Breast epithelium (tissue), 3 donors: ENCODE results near the gene NEDD4.

Source experiments
- POLR2AphosphoS5 ChIP-seq, 3 donors: sonication (generic); formaldehyde crosslinking; IDR thresholded peaks; one replicate each; pipeline ENCODE4 v1.6.1; 2017; ENCODE audit warnings: antibody characterized with exemption in 3 of 3
- TF ChIP-seq, protein P1 (sequence below), 3 donors: fragments of 450-650 bp; IDR thresholded peaks; one replicate each; pipeline ENCODE4 v1.5.1; 2016 to 2017; ENCODE audit warnings: antibody characterized with exemption in 3 of 3, mild to moderate bottlenecking in 3 of 3, moderate library complexity in 3 of 3

DNA sequence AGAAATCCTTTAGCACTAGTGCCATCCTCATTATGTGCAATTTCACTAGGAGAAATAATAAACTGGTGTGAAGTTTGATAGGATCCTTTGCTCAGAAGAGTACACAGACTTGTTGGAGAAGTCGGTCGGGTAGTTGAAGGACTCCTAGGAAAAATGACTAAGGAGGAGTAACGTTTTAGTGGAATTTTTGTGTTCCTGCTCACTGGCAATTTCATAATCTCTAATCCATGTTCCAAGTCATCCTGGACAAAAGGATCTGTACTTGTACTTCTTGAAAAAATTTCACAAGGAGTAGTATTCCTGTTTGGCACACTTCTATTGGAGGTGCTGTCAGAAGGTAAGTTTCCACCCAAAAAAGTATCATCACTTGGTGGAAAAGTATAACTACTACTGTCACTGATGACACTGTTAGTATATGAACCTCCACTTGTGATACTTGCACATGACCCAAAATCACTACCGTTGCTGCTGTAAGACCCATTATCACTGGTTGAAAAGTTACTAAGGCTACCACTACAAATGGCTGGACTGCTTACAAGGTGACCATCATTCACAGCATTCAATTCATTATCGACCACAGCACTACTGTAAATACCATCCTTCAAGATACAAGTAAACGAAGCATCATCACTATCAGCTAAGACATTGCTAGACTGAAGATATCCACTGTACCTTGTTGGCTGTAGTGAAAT lies 77.4 kb downstream of the NEDD4 start:
- TF ChIP-seq, protein P1, sequence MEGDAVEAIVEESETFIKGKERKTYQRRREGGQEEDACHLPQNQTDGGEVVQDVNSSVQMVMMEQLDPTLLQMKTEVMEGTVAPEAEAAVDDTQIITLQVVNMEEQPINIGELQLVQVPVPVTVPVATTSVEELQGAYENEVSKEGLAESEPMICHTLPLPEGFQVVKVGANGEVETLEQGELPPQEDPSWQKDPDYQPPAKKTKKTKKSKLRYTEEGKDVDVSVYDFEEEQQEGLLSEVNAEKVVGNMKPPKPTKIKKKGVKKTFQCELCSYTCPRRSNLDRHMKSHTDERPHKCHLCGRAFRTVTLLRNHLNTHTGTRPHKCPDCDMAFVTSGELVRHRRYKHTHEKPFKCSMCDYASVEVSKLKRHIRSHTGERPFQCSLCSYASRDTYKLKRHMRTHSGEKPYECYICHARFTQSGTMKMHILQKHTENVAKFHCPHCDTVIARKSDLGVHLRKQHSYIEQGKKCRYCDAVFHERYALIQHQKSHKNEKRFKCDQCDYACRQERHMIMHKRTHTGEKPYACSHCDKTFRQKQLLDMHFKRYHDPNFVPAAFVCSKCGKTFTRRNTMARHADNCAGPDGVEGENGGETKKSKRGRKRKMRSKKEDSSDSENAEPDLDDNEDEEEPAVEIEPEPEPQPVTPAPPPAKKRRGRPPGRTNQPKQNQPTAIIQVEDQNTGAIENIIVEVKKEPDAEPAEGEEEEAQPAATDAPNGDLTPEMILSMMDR (IDR thresholded peaks at IDR 0.05) = no peak
- no peak for TF ChIP-seq POLR2AphosphoS5 (IDR thresholded peaks at IDR 0.05)
